Fibroblast of lung (primary cell): ENCODE data around the gene SUMF1. TPM values are rescaled to one million over a fixed set of nuclear protein-coding genes. Genes with fewer than 3 reads are reported as not detected.
"Not testable (repeated sequence)": the region's sequence is repeated elsewhere in the genome, so short reads cannot be mapped to it uniquely, and the experiment has no call there.

Experiments used
- DNase-seq, 2 donors: peaks; one replicate each; pipeline versions ENCODE4 v3.0.0 to v3.0.0-alpha.2; 2010; ENCODE audit warnings: low read depth in 2 of 2
- H2AFZ ChIP-seq: 2 replicates; pipeline ENCODE4 v1.5.1; 2012; ENCODE audit warnings: low read length, control low read depth, inconsistent platforms
- H3K27ac ChIP-seq: 2 replicates; pipeline ENCODE4 v1.5.1; 2011; ENCODE audit warnings: low read length, control low read depth; ENCODE audit not compliant: insufficient read depth
- H3K27me3 ChIP-seq: 2 replicates; pipeline ENCODE4 v1.5.1; 2011; ENCODE audit warnings: mild to moderate bottlenecking, low read length; ENCODE audit not compliant: control insufficient read depth, insufficient read depth
- H3K36me3 ChIP-seq: 2 replicates; pipeline ENCODE4 v1.5.1; 2011; ENCODE audit warnings: low read length; ENCODE audit not compliant: control insufficient read depth, insufficient read depth
- H3K4me1 ChIP-seq: 2 replicates; pipeline ENCODE4 v1.5.1; 2011; ENCODE audit warnings: low read length; ENCODE audit not compliant: control insufficient read depth, insufficient read depth; ENCODE audit errors: extremely low read depth
- H3K4me2 ChIP-seq: 2 replicates; pipeline ENCODE4 v1.5.1; 2011; ENCODE audit warnings: low read length, control low read depth; ENCODE audit not compliant: insufficient read depth; ENCODE audit errors: extremely low read depth
- H3K4me3 ChIP-seq, 4 experiments: fragments of 200-600 bp in 1 of 4; sonication (generic) in 1 of 4; replicated peaks in 1 of 4; 2 replicates each; pipeline ENCODE4 v1.5.1; 2011 to 2016; ENCODE audit warnings: low read length in 4 of 4, low read depth in 3 of 4, mild to moderate bottlenecking in 3 of 4, control low read depth in 2 of 4, inconsistent platforms in 1 of 4, mixed read lengths in 1 of 4; ENCODE audit not compliant: insufficient read depth in 1 of 4; ENCODE audit errors: control extremely low read depth in 1 of 4
- H3K79me2 ChIP-seq: 2 replicates; pipeline ENCODE4 v1.5.1; 2012; ENCODE audit warnings: mild to moderate bottlenecking, low read length, inconsistent platforms; ENCODE audit not compliant: control insufficient read depth, insufficient read depth
- H3K9ac ChIP-seq: 2 replicates; pipeline ENCODE4 v1.5.1; 2011; ENCODE audit warnings: mild to moderate bottlenecking, low read length, control low read depth; ENCODE audit not compliant: insufficient read depth
- H3K9me3 ChIP-seq: 2 replicates; pipeline ENCODE4 v1.5.1; 2012; ENCODE audit warnings: low read depth, low read length; ENCODE audit not compliant: control insufficient read depth, insufficient read depth
- H4K20me1 ChIP-seq: 2 replicates; pipeline ENCODE4 v1.5.1; 2011; ENCODE audit warnings: low read length; ENCODE audit not compliant: control insufficient read depth, insufficient read depth; ENCODE audit errors: extremely low read depth
- CTCF ChIP-seq, 2 donors: IDR thresholded peaks in 1 of 2; conservative IDR thresholded peaks in 1 of 2; 1 replicate in 1 of 2; 2 replicates in 1 of 2; pipeline ENCODE4 v1.5.1; 2011 to 2012; ENCODE audit warnings: low read length in 2 of 2, control low read depth in 1 of 2, inconsistent platforms in 1 of 2, low read depth in 1 of 2, mild to moderate bottlenecking in 1 of 2
- EZH2 ChIP-seq: IDR thresholded peaks from 2 replicates; pipeline ENCODE4 v1.5.1; 2012; ENCODE audit warnings: low read length, control low read depth, mild to moderate bottlenecking; ENCODE audit errors: missing control alignments
- polyA plus RNA-seq, 2 donors: library from polyadenylated mRNA; depleted of rRNA in 1 of 2; stranded (reverse) in 1 of 2; unstranded in 1 of 2; fragments of >200 nt; gene quantifications; 2 replicates each; pipeline ENCODE4 v1.2.1, GENCODE V29; 2011 to 2012; ENCODE audit warnings: missing spikeins in 1 of 2
- total RNA-seq: library from RNA; depleted of rRNA; stranded (reverse); fragments of >200 nt; gene quantifications from 2 replicates; pipeline ENCODE4 v1.2.1, GENCODE V29; 2014

The SUMF1 gene
- total and polyA plus RNA-seq, 2 donors (not counting 1 experiment from before 2014, with no cell fraction given) = 50.0 to 64.6 TPM

DNA sequence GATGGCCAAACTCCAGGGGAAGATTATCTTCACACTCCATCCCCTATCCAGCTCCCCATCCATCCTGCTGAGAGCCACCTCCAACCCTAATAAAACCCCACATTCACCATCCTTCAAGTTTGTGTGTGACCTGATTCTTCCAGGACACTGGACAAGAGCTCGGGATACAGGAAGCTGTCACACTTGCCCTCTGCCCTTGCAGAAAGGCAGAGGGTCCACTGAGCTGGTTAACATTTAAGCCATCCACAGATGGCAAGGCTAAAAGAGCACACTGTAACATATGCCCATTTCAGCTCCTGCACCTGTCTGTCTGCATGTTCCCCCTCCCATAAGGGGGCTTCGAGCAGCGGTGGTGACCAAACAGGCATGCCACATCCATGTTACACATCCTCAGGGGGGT lies 134.1 kb downstream of the SUMF1 start:
- H3K4me3 ChIP-seq = no peak overlapping the region
- TF ChIP-seq EZH2 (no peak), CTCF (conservative IDR thresholded peaks at IDR 0.05 in 1 of 2, IDR thresholded peaks at IDR 0.05 in 1 of 2; ENCODE audit: low read depth in 1 of 2, low read length in 2 of 2) (no peak)
- no peaks in the 10 kb centered on the region for H3K9me3 ChIP-seq
- H2AFZ ChIP-seq = no peak overlapping the region
- no peaks in the 10 kb centered on the region for H4K20me1 ChIP-seq
- no peak overlapping the region for H3K4me2 ChIP-seq
- DNase-seq = no peak
- no peaks in the 10 kb centered on the region for H3K27me3 ChIP-seq
- no peaks in the 10 kb centered on the region for H3K4me1 ChIP-seq
- H3K79me2 ChIP-seq = no peaks in the 10 kb centered on the region
- no peak overlapping the region for H3K27ac ChIP-seq
- no peaks in the 10 kb centered on the region for H3K36me3 ChIP-seq
- H3K9ac ChIP-seq = no peak overlapping the region

DNA sequence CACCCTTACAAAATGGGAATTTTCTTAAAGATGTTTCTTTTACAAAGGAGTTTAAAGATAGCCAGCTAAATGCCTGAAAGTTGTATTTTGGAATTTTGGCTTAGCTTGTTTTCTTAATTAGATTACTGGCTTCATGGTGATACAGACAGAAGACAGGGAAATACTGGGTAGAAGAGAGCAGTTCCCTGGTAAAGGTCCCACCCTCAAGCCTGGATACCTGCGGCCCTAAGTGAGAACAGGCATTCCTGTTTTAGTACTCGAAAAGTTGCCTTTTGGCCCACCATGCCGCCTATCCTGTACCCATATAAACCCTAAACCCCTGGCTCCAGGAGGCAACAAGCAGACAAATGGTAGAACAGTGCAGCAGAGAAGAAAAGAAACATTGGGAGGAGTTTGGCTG lies 134.5 kb downstream of the SUMF1 start:
- TF ChIP-seq CTCF (conservative IDR thresholded peaks at IDR 0.05 in 1 of 2, IDR thresholded peaks at IDR 0.05 in 1 of 2; ENCODE audit: low read depth in 1 of 2, low read length in 2 of 2) = no peak
- no peak for TF ChIP-seq EZH2
- H3K79me2 ChIP-seq = no peaks in the 10 kb centered on the region
- H4K20me1 ChIP-seq = no peaks in the 10 kb centered on the region
- H3K36me3 ChIP-seq = no peaks in the 10 kb centered on the region
- DNase-seq = no peak
- H2AFZ ChIP-seq = no peak overlapping the region
- no peaks in the 10 kb centered on the region for H3K9me3 ChIP-seq
- no peak overlapping the region for H3K4me3 ChIP-seq
- H3K4me2 ChIP-seq = no peak overlapping the region
- H3K4me1 ChIP-seq = no peaks in the 10 kb centered on the region
- H3K27me3 ChIP-seq = no peaks in the 10 kb centered on the region
- no peak overlapping the region for H3K27ac ChIP-seq
- H3K9ac ChIP-seq = no peak overlapping the region

DNA sequence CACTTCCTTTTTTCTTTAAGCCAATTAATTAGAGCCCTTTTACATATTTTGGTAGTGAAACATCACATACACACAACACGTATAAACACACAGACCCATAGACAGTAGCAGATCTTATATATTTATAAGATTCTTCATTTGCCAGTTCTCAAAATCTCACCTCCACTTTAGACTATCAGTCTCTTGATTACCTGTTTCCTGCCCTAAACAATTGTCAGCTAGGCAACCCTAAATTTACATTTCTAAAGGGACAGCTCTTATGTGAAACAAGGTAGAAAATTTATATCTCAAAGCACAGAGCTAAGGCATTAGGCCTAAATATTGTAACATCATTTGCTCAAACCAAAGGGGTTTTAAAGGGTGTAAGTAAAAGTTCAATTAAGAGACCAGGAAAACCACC lies 135.0 kb downstream of the SUMF1 start:
- Histone ChIP-seq H4K20me1 (no peaks in the 10 kb centered on the region), H2AFZ (no peak overlapping the region), H3K9ac (no peak overlapping the region), H3K79me2 (no peaks in the 10 kb centered on the region), H3K27me3 (no peaks in the 10 kb centered on the region), H3K36me3 (no peaks in the 10 kb centered on the region), H3K9me3 (no peaks in the 10 kb centered on the region), H3K4me2 (no peak overlapping the region), H3K4me3 (no peak overlapping the region), H3K4me1 (no peaks in the 10 kb centered on the region), H3K27ac (no peak overlapping the region)
- TF ChIP-seq EZH2 = no peak
- TF ChIP-seq CTCF (conservative IDR thresholded peaks at IDR 0.05 in 1 of 2, IDR thresholded peaks at IDR 0.05 in 1 of 2; ENCODE audit: low read depth in 1 of 2, low read length in 2 of 2) = no peak
- DNase-seq = no peak

GRCh38 chr3:4329806-4330205 lies 137.3 kb downstream of the SUMF1 start:
- H3K4me1 ChIP-seq, H3K36me3 ChIP-seq, H3K27ac ChIP-seq, H3K4me3 ChIP-seq, H3K79me2 ChIP-seq, H4K20me1 ChIP-seq, H2AFZ ChIP-seq, H3K9ac ChIP-seq, DNase-seq, H3K27me3 ChIP-seq, H3K4me2 ChIP-seq, H3K9me3 ChIP-seq: not testable (repeated sequence)
